Measurements from ENCODE around the gene GRHPR. TPM values are rescaled to one million over a fixed set of nuclear protein-coding genes. Genes with fewer than 3 reads are reported as not detected.

Gene GRHPR
- total RNA-seq, 5 donors from 2014 or later (not counting 1 experiment from before 2014, with no cell fraction given) = 33.3 to 63.8 (median 43.9) TPM

GRCh38 chr9:37446401-37446800, 23.9 kb downstream of the GRHPR start:
- 100% methylated on average over 1 of the region's 4 CpGs for WGBS (ENCODE audit: insufficient coverage)
- Histone ChIP-seq H3K36me3 (ENCODE audit: control insufficient read depth in 2 of 2, extremely low read depth in 1 of 2, insufficient read depth in 1 of 2, low read length in 1 of 2) (peaks cover 0 to 28% of the 10 kb centered on the region in 2 donors), H3K4me3 (ENCODE audit: control insufficient read depth in 1 of 2, extremely low read depth in 1 of 2, low read length in 1 of 2) (no peak overlapping the region), H3K9me3 (no peaks in the 10 kb centered on the region), H3K27me3 (replicated peaks in 1 of 2; ENCODE audit: control insufficient read depth in 2 of 2, extremely low read depth in 1 of 2, insufficient read depth in 2 of 2, low read length in 1 of 2) (no peaks in the 10 kb centered on the region), H3K27ac (ENCODE audit: low read length) (no peak overlapping the region), H3K4me1 (ENCODE audit: control insufficient read depth in 1 of 2, extremely low read depth in 1 of 2, insufficient read depth in 2 of 2, low read length in 2 of 2) (no peaks in the 10 kb centered on the region)
- Mint-ChIP-seq H3K9me3 (no peaks in the 10 kb centered on the region), H3K27me3 (no peaks in the 10 kb centered on the region), H3K4me3 (no peak overlapping the region), H3K36me3 (peaks cover 36% of the 10 kb centered on the region), H3K4me1 (peaks cover 18 to 30% (median 22%) of the 10 kb centered on the region in 3 donors), H3K27ac (no peak overlapping the region)
- ChIA-PET POLR2A (no interaction called here), CTCF (no interaction called here)
- no peak for ATAC-seq (replicated peaks in 1 of 4)
- DNase-seq = no peak

GRCh38 chr9:37447111-37447510, 24.6 kb downstream of the GRHPR start:
- H3K27ac ChIP-seq (ENCODE audit: low read length) = no peak overlapping the region
- peaks cover 0 to 21% of the 10 kb centered on the region in 2 donors for H3K36me3 ChIP-seq (ENCODE audit: control insufficient read depth in 2 of 2, extremely low read depth in 1 of 2, insufficient read depth in 1 of 2, low read length in 1 of 2)
- H3K4me1 ChIP-seq (ENCODE audit: control insufficient read depth in 1 of 2, extremely low read depth in 1 of 2, insufficient read depth in 2 of 2, low read length in 2 of 2) = no peaks in the 10 kb centered on the region
- DNase-seq (no peak), ATAC-seq (replicated peaks in 1 of 4) (no peak)
- H3K27me3 ChIP-seq (replicated peaks in 1 of 2; ENCODE audit: control insufficient read depth in 2 of 2, extremely low read depth in 1 of 2, insufficient read depth in 2 of 2, low read length in 1 of 2) = no peaks in the 10 kb centered on the region
- Mint-ChIP-seq H3K36me3 (peaks cover 29% of the 10 kb centered on the region), H3K4me1 (peaks cover 25 to 31% (median 27%) of the 10 kb centered on the region in 3 donors), H3K9me3 (no peaks in the 10 kb centered on the region), H3K27me3 (no peaks in the 10 kb centered on the region), H3K27ac (no peak overlapping the region), H3K4me3 (no peak overlapping the region)
- CTCF ChIA-PET = no interaction called here
- H3K4me3 ChIP-seq (ENCODE audit: control insufficient read depth in 1 of 2, extremely low read depth in 1 of 2, low read length in 1 of 2) = no peak overlapping the region
- POLR2A ChIA-PET = no interaction called here
- H3K9me3 ChIP-seq = no peaks in the 10 kb centered on the region

DNA sequence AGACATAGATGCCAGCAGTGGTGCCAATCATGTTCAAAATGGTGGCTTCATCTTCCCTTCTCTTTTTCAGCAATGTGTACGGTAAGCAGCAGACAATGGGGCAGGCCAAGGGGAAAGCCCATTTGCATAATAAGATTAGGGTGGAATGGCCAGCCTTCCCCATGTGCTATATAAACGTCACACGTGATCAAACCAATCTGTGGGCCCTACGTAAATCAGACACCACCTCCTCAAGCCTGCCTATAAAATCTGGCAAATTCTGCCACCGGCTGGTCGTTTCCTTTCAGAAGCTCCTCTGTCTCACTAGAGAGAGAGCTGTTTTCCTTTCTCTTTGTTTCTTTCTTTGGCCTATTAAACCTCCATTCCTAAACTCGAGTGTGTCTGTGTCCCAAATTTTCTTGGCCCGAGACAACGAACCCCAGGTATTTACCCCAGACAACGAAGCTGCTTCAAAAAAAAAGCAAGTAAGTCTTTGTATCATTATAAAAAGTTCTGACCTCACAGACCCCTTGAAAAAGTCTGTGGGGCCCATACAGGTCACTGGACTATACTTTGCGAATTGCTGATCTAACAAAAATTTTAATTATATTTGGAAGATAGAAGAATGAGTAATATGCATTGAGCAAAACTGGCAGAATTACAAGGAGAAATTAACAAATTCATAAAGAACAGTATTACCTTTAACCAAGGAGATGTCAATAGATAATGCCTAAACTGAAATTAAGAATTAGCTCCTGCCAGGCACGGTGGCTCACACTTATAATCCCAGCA, 27.6 kb downstream of the GRHPR start:
- H3K27me3 Mint-ChIP-seq = no peaks in the 10 kb centered on the region
- H3K27ac Mint-ChIP-seq = no peak overlapping the region
- Histone ChIP-seq H3K27ac (ENCODE audit: low read length) (no peak overlapping the region), H3K9me3 (no peaks in the 10 kb centered on the region), H3K36me3 (ENCODE audit: control insufficient read depth in 2 of 2, extremely low read depth in 1 of 2, insufficient read depth in 1 of 2, low read length in 1 of 2) (peaks cover 0 to 6% of the 10 kb centered on the region in 2 donors), H3K4me3 (ENCODE audit: control insufficient read depth in 1 of 2, extremely low read depth in 1 of 2, low read length in 1 of 2) (no peak overlapping the region), H3K27me3 (replicated peaks in 1 of 2; ENCODE audit: control insufficient read depth in 2 of 2, extremely low read depth in 1 of 2, insufficient read depth in 2 of 2, low read length in 1 of 2) (no peaks in the 10 kb centered on the region), H3K4me1 (ENCODE audit: control insufficient read depth in 1 of 2, extremely low read depth in 1 of 2, insufficient read depth in 2 of 2, low read length in 2 of 2) (no peaks in the 10 kb centered on the region)
- no peak overlapping the region for H3K4me3 Mint-ChIP-seq
- peaks cover 20% of the 10 kb centered on the region for H3K36me3 Mint-ChIP-seq
- ATAC-seq (replicated peaks in 1 of 4) (no peak), DNase-seq (no peak)
- ChIA-PET CTCF (no interaction called here), POLR2A (interaction anchor here (0.5 to 1.1 kb wide), 5 partner anchors 13 to 1748 kb away, joined by 3 to 4 read pairs (median 3); no protein-coding TSS in a partner anchor)
- WGBS (ENCODE audit: insufficient coverage) = 79% methylated on average over 5 of the region's 12 CpGs
- peaks cover 47 to 53% (median 51%) of the 10 kb centered on the region in 3 donors for H3K4me1 Mint-ChIP-seq
- no peaks in the 10 kb centered on the region for H3K9me3 Mint-ChIP-seq

DNA sequence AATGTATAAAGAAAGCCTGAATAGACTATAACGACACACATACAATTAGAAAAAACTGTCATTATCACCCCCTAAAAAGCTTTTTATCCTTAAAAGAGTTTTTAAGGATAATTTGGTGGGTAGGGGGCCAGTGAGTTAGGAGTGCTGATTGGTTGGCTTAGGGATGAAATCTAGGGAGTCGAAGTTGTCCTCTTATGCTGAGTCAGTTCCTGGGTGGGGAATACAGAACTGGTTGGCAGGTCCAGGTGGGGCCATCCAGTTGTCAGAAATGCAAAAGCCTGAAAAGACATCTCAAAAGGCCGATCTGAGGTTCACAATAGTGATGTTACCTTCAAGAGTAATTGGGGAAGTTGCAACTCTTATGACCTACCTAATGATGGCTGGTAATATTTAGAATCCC, 29.1 kb downstream of the GRHPR start:
- H3K27me3 ChIP-seq (replicated peaks in 1 of 2; ENCODE audit: control insufficient read depth in 2 of 2, extremely low read depth in 1 of 2, insufficient read depth in 2 of 2, low read length in 1 of 2) = no peaks in the 10 kb centered on the region
- no peak overlapping the region for H3K27ac Mint-ChIP-seq
- CTCF ChIA-PET = no interaction called here
- no peak overlapping the region for H3K4me3 Mint-ChIP-seq
- H3K4me1 Mint-ChIP-seq = peaks cover 54 to 57% (median 55%) of the 10 kb centered on the region in 3 donors
- peaks cover 0 to 6% of the 10 kb centered on the region in 2 donors for H3K36me3 ChIP-seq (ENCODE audit: control insufficient read depth in 2 of 2, extremely low read depth in 1 of 2, insufficient read depth in 1 of 2, low read length in 1 of 2)
- POLR2A ChIA-PET = no interaction called here
- H3K9me3 ChIP-seq = no peaks in the 10 kb centered on the region
- no peak overlapping the region for H3K4me3 ChIP-seq (ENCODE audit: control insufficient read depth in 1 of 2, extremely low read depth in 1 of 2, low read length in 1 of 2)
- H3K27ac ChIP-seq (ENCODE audit: low read length) = no peak overlapping the region
- H3K4me1 ChIP-seq (ENCODE audit: control insufficient read depth in 1 of 2, extremely low read depth in 1 of 2, insufficient read depth in 2 of 2, low read length in 2 of 2) = peaks cover 0 to 2% of the 10 kb centered on the region in 2 experiments
- no peaks in the 10 kb centered on the region for H3K27me3 Mint-ChIP-seq
- ATAC-seq (replicated peaks in 1 of 4) (no peak), DNase-seq (no peak)
- H3K36me3 Mint-ChIP-seq = peaks cover 17% of the 10 kb centered on the region
- 40% methylated on average over 1 of the region's 3 CpGs for WGBS (ENCODE audit: insufficient coverage)
- no peaks in the 10 kb centered on the region for H3K9me3 Mint-ChIP-seq

- no peaks in the 10 kb centered on the region for H3K9me3 Mint-ChIP-seq
- ChIA-PET POLR2A (no interaction called here), CTCF (no interaction called here)
- H3K27ac Mint-ChIP-seq = peak overlapping the region; percentile 5 to 42
- H3K9me3 ChIP-seq = no peaks in the 10 kb centered on the region
- peaks cover 60 to 61% (median 60%) of the 10 kb centered on the region in 3 donors for H3K4me1 Mint-ChIP-seq
- no CpG with 5 or more reads among the region's 1 CpG for WGBS (ENCODE audit: insufficient coverage)
- peaks cover 0 to 6% of the 10 kb centered on the region in 2 donors for H3K36me3 ChIP-seq (ENCODE audit: control insufficient read depth in 2 of 2, extremely low read depth in 1 of 2, insufficient read depth in 1 of 2, low read length in 1 of 2)
- H3K4me3 ChIP-seq (ENCODE audit: control insufficient read depth in 1 of 2, extremely low read depth in 1 of 2, low read length in 1 of 2) = no peak overlapping the region
- no peaks in the 10 kb centered on the region for H3K27me3 ChIP-seq (replicated peaks in 1 of 2; ENCODE audit: control insufficient read depth in 2 of 2, extremely low read depth in 1 of 2, insufficient read depth in 2 of 2, low read length in 1 of 2)
- H3K36me3 Mint-ChIP-seq = peaks cover 17% of the 10 kb centered on the region
- ATAC-seq (replicated peaks in 1 of 4) (no peak), DNase-seq (no peak)
- no peak overlapping the region for H3K4me3 Mint-ChIP-seq
- no peak overlapping the region for H3K27ac ChIP-seq (ENCODE audit: low read length)
- H3K4me1 ChIP-seq (ENCODE audit: control insufficient read depth in 1 of 2, extremely low read depth in 1 of 2, insufficient read depth in 2 of 2, low read length in 2 of 2) = peaks cover 0 to 2% of the 10 kb centered on the region in 2 experiments
- H3K27me3 Mint-ChIP-seq = no peaks in the 10 kb centered on the region
Observed at GRCh38 chr9:37452611-37453010, 30.1 kb downstream of the GRHPR start.

DNA sequence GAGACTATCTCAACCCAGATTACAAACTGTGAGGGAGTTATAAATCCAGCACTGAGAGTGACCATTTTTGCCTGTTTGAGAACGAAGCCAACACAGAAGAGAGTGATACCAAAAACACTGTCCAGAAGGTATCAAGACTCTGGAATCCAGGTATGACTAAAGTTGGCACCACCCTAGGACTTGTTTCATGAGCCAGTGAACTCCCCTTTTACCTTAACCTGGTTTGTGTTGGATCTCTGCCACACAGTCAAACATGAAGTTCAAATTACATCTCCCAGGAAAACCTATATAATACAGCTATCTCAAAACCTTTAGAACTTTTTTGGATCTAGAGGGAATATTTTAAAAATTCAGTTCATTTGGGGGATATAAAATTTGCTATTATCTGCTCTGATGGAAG, 31.3 kb downstream of the GRHPR start:
- Mint-ChIP-seq H3K9me3 (no peaks in the 10 kb centered on the region), H3K4me1 (peaks cover 64 to 66% (median 66%) of the 10 kb centered on the region in 3 donors), H3K27me3 (no peaks in the 10 kb centered on the region), H3K27ac (peak overlapping the region in 1 of 2 donors; percentile 41), H3K4me3 (no peak overlapping the region), H3K36me3 (peaks cover 14% of the 10 kb centered on the region)
- Histone ChIP-seq H3K9me3 (no peaks in the 10 kb centered on the region), H3K36me3 (ENCODE audit: control insufficient read depth in 2 of 2, extremely low read depth in 1 of 2, insufficient read depth in 1 of 2, low read length in 1 of 2) (peaks cover 0 to 6% of the 10 kb centered on the region in 2 donors), H3K27ac (ENCODE audit: low read length) (no peak overlapping the region), H3K27me3 (replicated peaks in 1 of 2; ENCODE audit: control insufficient read depth in 2 of 2, extremely low read depth in 1 of 2, insufficient read depth in 2 of 2, low read length in 1 of 2) (no peaks in the 10 kb centered on the region), H3K4me3 (ENCODE audit: control insufficient read depth in 1 of 2, extremely low read depth in 1 of 2, low read length in 1 of 2) (no peak overlapping the region), H3K4me1 (ENCODE audit: control insufficient read depth in 1 of 2, extremely low read depth in 1 of 2, insufficient read depth in 2 of 2, low read length in 2 of 2) (peaks cover 0 to 2% of the 10 kb centered on the region in 2 experiments)
- ChIA-PET POLR2A (interaction anchor here in 1 of 2 donors (0.6 kb wide), 1 partner anchor 12 kb away, joined by 7 read pairs; the partner anchor contains the start of gene ZBTB5), CTCF (no interaction called here)
- 100% methylated on average over 1 of the region's 1 CpG for WGBS (ENCODE audit: insufficient coverage)
- DNase-seq (no peak), ATAC-seq (replicated peaks in 1 of 4) (no peak)

Data from T-cell (primary cell).